Osteoblast (primary cell): Measurements from ENCODE around the gene NDE1. TPM values are rescaled to one million over a fixed set of nuclear protein-coding genes. Genes with fewer than 3 reads are reported as not detected.

Experiments used
- DNase-seq: peaks from one replicate; pipeline ENCODE4 v3.0.0; 2011; ENCODE audit warnings: low spot score, mixed read lengths; ENCODE audit not compliant: insufficient read length; ENCODE audit errors: missing footprints
- H2AFZ ChIP-seq: 2 replicates; pipeline ENCODE4 v1.6.0; 2011; ENCODE audit warnings: mild to moderate bottlenecking, low read length
- H3K27ac ChIP-seq: 2 replicates; pipeline ENCODE4 v1.5.1; 2011; ENCODE audit warnings: mild to moderate bottlenecking, low read depth, low read length, moderate library complexity
- H3K27me3 ChIP-seq: 2 replicates; pipeline ENCODE4 v1.6.0; 2012; ENCODE audit warnings: mild to moderate bottlenecking, control low read depth, inconsistent platforms, low read length, moderate library complexity; ENCODE audit not compliant: insufficient read depth
- H3K36me3 ChIP-seq: 2 replicates; pipeline ENCODE4 v1.5.1; 2011; ENCODE audit warnings: mild to moderate bottlenecking, low read length, control low read depth, moderate library complexity; ENCODE audit not compliant: insufficient read depth
- H3K4me1 ChIP-seq: 2 replicates; pipeline ENCODE4 v1.5.1; 2011; ENCODE audit warnings: mild to moderate bottlenecking, low read length, control low read depth, moderate library complexity; ENCODE audit not compliant: insufficient read depth
- H3K4me2 ChIP-seq: 2 replicates; pipeline ENCODE4 v1.6.0; 2011; ENCODE audit warnings: mild to moderate bottlenecking, low read length; ENCODE audit not compliant: insufficient read depth
- H3K4me3 ChIP-seq: fragments of 200-600 bp; sonication (generic); 3 replicates; pipeline ENCODE4 v1.5.1; 2012; ENCODE audit warnings: mild to moderate bottlenecking, low read length, inconsistent platforms; ENCODE audit not compliant: insufficient read depth
- H3K79me2 ChIP-seq: 2 replicates; pipeline ENCODE4 v1.6.0; 2012; ENCODE audit warnings: mild to moderate bottlenecking, low read length, control low read depth, inconsistent platforms; ENCODE audit not compliant: insufficient read depth
- H3K9me3 ChIP-seq: 2 replicates; pipeline ENCODE4 v1.5.1; 2011; ENCODE audit warnings: low read depth, low read length, control low read depth
- H4K20me1 ChIP-seq: 2 replicates; pipeline ENCODE4 v1.6.0; 2012; ENCODE audit warnings: mild to moderate bottlenecking, low read length, control low read depth; ENCODE audit not compliant: insufficient read depth
- total RNA-seq: library from RNA; depleted of rRNA; stranded (reverse); fragments of >200 nt; gene quantifications from 2 replicates; pipeline ENCODE4 v1.2.3, GENCODE V29; 2012
- TF ChIP-seq, protein P1 (sequence below): IDR thresholded peaks from 2 replicates; pipeline ENCODE4 v1.5.1; 2011; ENCODE audit warnings: mild to moderate bottlenecking, low read depth, low read length, moderate library complexity; ENCODE audit errors: extremely low read depth

Gene NDE1
- total RNA-seq, 1 donor = 31.5 TPM

GRCh38 chr16:15621889-15622288 is 28.2 kb upstream of the NDE1 start:
- no peak overlapping the region for H3K27ac ChIP-seq
- peaks cover 49% of the 10 kb centered on the region for H3K36me3 ChIP-seq
- no peak for DNase-seq
- no peaks in the 10 kb centered on the region for H3K79me2 ChIP-seq
- H3K27me3 ChIP-seq = no peaks in the 10 kb centered on the region
- H3K9me3 ChIP-seq = no peaks in the 10 kb centered on the region
- no peak overlapping the region for H2AFZ ChIP-seq
- H4K20me1 ChIP-seq = no peaks in the 10 kb centered on the region
- H3K4me3 ChIP-seq = no peak overlapping the region
- no peak overlapping the region for H3K4me2 ChIP-seq
- TF ChIP-seq, protein P1, sequence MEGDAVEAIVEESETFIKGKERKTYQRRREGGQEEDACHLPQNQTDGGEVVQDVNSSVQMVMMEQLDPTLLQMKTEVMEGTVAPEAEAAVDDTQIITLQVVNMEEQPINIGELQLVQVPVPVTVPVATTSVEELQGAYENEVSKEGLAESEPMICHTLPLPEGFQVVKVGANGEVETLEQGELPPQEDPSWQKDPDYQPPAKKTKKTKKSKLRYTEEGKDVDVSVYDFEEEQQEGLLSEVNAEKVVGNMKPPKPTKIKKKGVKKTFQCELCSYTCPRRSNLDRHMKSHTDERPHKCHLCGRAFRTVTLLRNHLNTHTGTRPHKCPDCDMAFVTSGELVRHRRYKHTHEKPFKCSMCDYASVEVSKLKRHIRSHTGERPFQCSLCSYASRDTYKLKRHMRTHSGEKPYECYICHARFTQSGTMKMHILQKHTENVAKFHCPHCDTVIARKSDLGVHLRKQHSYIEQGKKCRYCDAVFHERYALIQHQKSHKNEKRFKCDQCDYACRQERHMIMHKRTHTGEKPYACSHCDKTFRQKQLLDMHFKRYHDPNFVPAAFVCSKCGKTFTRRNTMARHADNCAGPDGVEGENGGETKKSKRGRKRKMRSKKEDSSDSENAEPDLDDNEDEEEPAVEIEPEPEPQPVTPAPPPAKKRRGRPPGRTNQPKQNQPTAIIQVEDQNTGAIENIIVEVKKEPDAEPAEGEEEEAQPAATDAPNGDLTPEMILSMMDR = no peak
- H3K4me1 ChIP-seq = peaks cover 28% of the 10 kb centered on the region

DNA sequence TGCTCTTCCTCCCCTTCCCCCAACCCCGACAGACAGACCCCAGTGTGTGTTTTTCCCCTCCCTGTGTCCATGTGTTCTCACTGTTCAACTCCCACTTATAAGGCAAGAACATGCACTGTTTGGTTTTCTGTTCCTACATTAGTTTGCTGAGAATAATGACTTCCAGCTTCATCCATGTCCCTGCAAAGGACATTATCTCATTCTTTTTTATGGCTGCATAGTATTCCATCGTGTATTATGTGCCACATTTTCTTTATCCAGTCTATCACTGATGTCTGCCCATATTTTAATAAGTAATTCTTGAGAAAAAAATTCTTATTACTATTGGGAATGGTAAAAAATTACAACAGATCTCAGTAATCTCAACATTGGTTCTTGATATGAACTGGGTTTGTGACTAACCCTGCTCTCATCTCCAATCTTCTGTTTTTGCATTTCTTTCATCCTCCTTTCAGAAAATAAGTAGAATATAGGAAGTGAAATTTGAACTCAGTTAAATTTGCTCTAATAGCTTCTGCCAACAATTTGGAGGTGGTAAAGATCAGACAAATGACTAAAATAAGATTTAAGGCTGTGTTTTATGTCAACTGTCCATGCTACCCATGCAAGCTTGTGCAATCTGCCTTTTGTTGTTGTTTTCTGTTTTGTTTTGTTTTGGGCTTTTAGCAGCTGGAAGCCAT is 18.2 kb upstream of the NDE1 start:
- Histone ChIP-seq H3K36me3 (peaks cover 70% of the 10 kb centered on the region), H3K27ac (no peak overlapping the region)

GRCh38 chr16:15635926-15636325 is 14.1 kb upstream of the NDE1 start:
- TF ChIP-seq, protein P1 = no peak
- Histone ChIP-seq H3K27me3 (no peaks in the 10 kb centered on the region), H3K4me3 (no peak overlapping the region), H3K4me2 (no peak overlapping the region), H2AFZ (no peak overlapping the region), H3K79me2 (peaks cover 18% of the 10 kb centered on the region), H3K9me3 (no peaks in the 10 kb centered on the region), H4K20me1 (no peaks in the 10 kb centered on the region), H3K4me1 (peaks cover 4% of the 10 kb centered on the region), H3K27ac (no peak overlapping the region), H3K36me3 (peaks cover 70% of the 10 kb centered on the region)
- no peak for DNase-seq

More for the DNA sequence above, 18.2 kb upstream of the NDE1 start:
- Histone ChIP-seq H3K4me1 (peaks cover 4% of the 10 kb centered on the region), H4K20me1 (no peaks in the 10 kb centered on the region), H3K9me3 (no peaks in the 10 kb centered on the region), H3K4me2 (no peak overlapping the region), H3K79me2 (peaks cover 11% of the 10 kb centered on the region), H2AFZ (no peak overlapping the region), H3K4me3 (no peak overlapping the region), H3K27me3 (no peaks in the 10 kb centered on the region)
- TF ChIP-seq, protein P1 = no peak
- no peak for DNase-seq

- Histone ChIP-seq H3K79me2 (peaks cover 23% of the 10 kb centered on the region), H3K36me3 (peaks cover 65% of the 10 kb centered on the region), H2AFZ (no peak overlapping the region), H3K9me3 (no peaks in the 10 kb centered on the region), H4K20me1 (no peaks in the 10 kb centered on the region), H3K4me1 (peaks cover 6% of the 10 kb centered on the region), H3K4me3 (no peak overlapping the region), H3K27ac (no peak overlapping the region), H3K4me2 (no peak overlapping the region), H3K27me3 (no peaks in the 10 kb centered on the region)
- TF ChIP-seq, protein P1 = no peak
- peak; percentile 52 for DNase-seq
Observed at GRCh38 chr16:15636392-15636873, 13.6 kb upstream of the NDE1 start.
